NCI-H82 treated with DMSO at 0.1 percent for 48 hours (cell line): ENCODE results near the gene C6orf52.
"Not testable (repeated sequence)": the region's sequence is repeated elsewhere in the genome, so short reads cannot be mapped to it uniquely, and the experiment has no call there.

Experiments
- DNase-seq: peaks from one replicate; lab custom pipeline; 2025; ENCODE audit not compliant: unreplicated experiment; lab: John Stamatoyannopoulos, UW

C6orf52 gene

DNA sequence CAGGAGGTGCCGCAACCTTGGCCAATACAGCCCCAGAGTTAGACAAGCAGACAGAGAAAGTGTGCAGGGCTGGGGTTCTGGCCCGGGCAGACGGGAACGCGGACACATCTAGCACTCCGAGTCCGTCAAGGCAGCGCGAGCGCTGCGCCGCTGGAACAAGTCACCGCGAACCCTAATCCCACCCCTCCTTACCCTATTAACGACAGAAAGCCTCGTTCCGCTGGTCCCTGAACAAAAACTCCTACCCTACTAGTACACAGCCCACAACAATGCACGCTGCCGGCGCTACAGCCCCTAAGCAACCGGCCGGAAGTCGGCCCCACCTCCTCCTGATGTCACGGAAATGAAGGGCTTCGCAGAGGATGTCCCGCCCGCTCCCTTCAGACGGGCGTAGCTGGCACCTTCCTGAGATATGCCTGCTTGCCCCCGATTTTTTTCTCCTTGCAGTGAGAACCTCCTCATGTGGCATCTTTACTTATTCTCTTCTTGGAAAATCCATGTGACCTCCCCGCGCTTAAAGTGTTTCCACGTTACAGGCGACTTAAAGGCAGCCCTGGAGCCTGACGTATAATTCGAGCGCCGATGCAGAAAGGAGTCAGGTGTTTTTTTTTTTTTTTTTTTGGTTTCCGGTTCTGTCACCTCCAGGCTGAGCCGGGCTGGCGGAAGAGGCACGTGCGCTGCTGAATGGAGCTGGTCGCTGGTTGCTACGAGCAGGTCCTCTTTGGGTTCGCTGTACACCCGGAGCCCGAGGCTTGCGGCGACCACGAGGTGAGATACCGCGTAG lies at the start of gene C6orf52, which contains the start of gene PAK1IP1:
Gene C6orf52 (minus strand): TSS at position 315 of the 784 bp plus-strand sequence. CDS start 7,066 bp downstream, outside the sequence.
Gene PAK1IP1 (plus strand): TSS at position 671 of the 784 bp plus-strand sequence. CDS start 14 bp downstream, at position 685.
- DNase-seq, result peak; percentile 97

GRCh38 chr6:10743515-10743914 lies 49.1 kb upstream of the C6orf52 start:
- no peak for DNase-seq

DNA sequence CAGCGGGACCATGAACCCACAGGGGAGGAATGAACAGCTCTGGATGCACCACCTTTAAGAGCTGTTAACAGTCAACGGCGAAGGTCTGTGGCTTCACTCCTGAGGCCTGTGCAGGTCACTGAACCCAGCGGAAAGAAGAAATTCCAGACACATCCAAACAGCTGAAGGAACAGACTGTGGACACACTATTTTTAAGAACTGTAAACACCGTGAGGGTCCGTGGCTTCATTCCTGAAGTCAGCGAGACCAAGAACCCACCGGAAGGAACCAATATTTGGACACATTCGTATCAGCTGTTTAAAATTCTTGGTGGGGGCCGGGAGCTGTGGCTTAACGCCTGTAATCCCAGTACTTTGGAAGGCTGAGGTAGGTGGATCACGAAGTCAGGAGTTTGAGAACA lies 47.8 kb upstream of the C6orf52 start:
- no peak for DNase-seq

GRCh38 chr6:10741643-10742042 lies 47.2 kb upstream of the C6orf52 start:
- DNase-seq, result not testable (repeated sequence)

- DNase-seq, result no peak
Observed at GRCh38 chr6:10740061-10740460, 45.6 kb upstream of the C6orf52 start.

DNA sequence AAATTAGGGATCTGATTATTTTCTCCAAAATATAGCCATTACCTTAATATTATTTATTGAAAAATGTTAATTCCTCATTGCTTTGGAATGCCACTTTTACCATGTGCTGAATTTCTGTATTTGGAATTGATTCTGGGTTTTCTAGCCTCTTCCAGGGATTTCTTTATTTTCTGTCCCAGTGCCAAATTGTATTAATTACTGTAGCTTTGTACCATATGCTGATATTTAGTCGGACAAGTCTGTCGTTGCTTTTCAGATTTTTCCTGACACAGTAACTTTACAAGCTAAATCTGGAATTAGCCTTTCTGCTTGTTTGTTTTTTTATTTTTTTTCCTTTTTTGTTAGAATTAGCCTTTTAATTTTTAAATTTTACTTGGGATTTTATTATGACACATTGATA lies 42.3 kb upstream of the C6orf52 start:
- no peak for DNase-seq

- DNase-seq, result no peak
Observed at GRCh38 chr6:10733863-10734262, 39.4 kb upstream of the C6orf52 start.

- no peak for DNase-seq
Observed at GRCh38 chr6:10733151-10733715, 38.8 kb upstream of the C6orf52 start.

DNA sequence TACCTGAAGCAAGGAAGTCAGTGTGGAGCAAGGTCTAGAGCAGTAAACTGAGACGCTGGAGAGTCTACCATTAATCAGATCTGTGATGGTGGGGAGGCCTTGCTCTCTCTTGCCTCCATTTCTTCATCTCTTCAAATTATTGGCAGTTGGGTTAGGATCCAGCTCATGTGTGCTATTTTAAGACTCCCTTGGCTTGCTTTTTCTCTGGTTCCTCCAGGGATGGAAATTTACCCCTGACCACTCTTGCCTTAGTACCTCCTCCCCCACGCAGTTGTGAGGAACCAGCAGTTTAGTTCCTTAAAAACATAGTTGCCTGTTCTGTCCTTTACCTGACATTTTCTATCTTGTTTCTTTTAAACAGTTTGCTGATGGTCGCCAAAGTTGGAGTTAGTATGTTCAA lies 35.8 kb upstream of the C6orf52 start:
- no peak for DNase-seq

DNA sequence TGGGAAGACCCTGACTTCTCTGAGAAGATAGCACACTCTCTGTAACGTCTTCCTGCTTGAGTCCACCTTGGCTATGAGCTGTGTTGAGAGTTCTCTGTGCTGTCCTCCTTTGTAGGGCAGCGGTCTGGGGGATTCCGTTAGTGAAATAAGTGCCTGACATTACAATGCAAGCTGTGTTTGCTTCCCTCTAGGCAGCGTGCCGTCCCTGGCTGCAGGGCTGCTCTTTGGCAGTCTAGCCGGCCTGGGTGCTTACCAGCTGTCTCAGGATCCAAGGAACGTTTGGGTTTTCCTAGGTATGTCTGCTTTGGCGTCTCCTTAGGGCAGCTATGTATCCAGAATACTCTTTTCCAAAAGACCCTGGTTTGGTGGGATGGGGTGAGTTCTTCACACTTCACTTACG lies 31.3 kb upstream of the C6orf52 start:
- no peak for DNase-seq

DNA sequence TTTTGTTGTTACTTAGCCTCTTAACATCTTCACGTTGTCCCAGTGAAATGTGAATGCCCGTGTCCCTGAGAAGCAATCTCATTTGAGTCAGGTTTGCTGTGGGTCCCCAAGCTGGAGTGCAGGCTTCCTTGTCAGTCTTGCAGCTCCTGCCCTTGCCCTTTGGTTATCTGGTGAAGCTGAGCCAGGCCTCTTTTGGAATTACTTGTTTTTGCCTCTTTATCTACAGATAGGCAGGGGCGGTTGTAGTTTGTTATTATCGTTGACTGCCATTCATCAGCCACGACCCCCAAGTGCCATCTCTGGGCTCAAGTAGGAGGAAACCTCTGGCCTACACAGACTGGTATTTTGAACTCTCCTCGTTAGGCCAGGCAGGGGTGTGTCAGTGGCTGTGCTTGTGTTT lies 30.6 kb upstream of the C6orf52 start:
- no peak for DNase-seq

GRCh38 chr6:10723567-10723881 lies 29.1 kb upstream of the C6orf52 start:
- no peak for DNase-seq

DNA sequence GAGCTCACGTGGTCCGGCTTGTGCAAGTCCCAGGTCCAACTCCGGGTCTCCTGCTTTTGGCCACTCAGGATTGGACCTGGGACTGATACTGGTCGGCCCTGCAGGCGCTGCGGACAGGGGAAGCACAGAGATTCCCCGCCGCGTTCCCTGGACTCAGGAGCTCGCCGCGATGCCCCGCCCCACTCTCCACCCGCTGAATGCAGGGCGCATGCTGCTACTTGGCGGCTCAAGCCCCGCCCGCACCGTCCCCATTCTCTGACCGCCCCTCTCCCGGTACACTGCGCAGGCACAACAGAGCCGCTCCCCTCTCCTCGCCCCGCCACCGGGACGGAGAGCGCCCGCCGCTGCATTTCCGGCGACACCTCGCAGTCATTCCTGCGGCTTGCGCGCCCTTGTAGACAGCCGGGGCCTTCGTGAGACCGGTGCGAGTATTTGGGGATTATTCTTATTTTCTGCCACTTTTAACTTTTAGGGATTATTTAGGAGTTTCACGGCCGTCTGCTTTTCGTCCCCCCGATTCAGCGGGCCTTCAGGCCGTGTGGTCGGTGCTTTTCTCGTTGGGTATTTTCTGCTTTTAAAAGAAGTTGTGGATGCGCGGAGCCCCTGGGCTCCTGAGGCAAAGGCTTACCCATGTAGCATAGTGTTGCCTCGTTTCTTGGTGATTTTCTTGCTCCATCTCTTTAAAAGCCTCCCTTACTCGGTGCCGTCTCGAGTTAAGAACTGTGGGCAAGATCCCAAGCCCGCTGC lies 28.6 kb upstream of the C6orf52 start, which contains the start of gene TMEM14C:
Gene TMEM14C (plus strand): TSS at position 251 of the 747 bp plus-strand sequence. CDS start 1,544 bp downstream, outside the sequence.
- peak; percentile 93 for DNase-seq

DNA sequence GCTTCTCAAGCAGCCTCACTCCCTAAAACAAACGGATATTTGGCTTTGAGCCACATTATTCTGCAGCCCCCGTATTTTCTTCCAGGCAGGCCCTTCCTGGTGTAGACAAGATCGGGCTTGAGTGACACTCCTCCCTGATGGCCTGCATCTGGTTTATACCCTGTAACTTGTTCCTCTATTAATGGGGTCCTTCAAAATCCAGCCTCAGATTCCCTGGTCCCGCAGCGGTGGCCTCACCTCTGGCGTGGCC lies 28.1 kb upstream of the C6orf52 start:
- DNase-seq, result no peak

- DNase-seq, result no peak
Observed at GRCh38 chr6:10721850-10722569, 27.6 kb upstream of the C6orf52 start.

- not testable (repeated sequence) for DNase-seq
Observed at GRCh38 chr6:10720960-10721849, 26.8 kb upstream of the C6orf52 start.

DNA sequence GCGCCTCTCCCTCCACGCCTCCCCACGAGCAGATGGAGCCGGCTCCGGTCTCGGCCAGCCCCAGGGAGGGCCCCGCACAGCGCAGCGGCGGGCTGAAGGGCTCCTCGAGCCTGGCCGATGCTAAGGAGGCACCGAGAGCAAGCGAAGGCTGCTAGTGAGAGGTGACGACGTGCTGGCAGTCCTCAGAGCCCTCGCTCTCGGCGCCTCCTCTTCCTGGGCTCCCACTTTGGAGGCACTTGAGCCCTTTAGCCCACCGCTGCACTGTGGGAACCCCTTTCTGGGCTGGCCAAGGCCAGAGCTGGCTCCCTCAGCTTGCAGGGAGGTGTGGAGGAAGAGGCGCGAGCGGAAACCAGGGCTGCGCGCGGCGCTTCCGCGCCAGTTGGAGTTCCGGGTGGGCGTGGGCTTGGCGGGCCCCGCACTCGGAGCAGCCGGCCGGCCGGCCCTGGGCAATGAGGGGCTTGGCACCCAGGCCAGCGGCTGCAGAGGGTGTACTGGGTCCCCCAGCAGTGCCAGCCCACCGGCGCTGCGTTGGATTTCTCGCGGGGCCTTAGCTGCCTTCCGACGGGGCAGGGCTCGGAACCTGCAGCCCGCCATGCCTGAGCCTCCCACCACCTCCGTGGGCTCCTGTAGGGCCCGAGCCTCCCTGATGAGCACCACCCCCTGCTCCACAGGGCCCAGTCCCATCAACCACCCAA lies 26.0 kb upstream of the C6orf52 start:
- DNase-seq, result no peak

- no peak for DNase-seq
Observed at GRCh38 chr6:10719964-10720264, 25.5 kb upstream of the C6orf52 start.

DNA sequence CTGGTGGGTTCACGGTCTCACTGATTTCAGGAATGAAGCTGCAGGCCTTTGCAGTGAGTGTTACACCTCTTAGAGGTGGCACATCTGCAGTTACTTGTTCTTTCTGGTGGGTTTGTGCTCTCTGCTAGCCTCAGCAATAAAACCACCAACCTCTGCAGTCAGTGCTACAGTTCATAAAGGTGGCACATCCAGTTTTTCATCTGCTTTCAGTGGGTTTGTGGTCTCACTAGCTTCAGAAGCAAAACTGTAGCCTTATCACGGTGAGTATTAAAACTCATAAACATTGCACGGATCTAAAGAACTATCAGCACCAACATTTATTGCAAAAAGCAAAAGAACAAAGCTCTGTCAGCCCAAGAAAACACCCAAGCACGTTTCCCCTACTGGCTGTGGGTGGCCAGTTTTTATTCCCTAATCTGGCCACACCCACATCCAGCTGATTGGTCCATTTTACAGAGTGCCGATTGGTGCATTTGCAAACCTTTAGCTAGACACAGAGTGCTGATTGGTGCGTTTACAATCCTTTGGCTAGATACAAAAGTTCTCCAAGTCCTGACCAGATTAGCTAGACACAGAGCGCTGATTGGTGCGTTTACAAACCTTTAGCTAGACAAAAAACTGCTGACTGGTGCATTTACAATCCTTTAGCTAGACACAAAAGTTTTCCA lies 25.0 kb upstream of the C6orf52 start:
- no peak for DNase-seq

- no peak for DNase-seq
Observed at GRCh38 chr6:10713962-10714361, 19.5 kb upstream of the C6orf52 start.
